IMR-90 (cell line): Measurements from ENCODE around the gene CHN2.

Experiments
- CEBPB ChIP-seq: IDR thresholded peaks from 2 replicates; pipeline ENCODE4 v1.6.1; 2012; ENCODE audit warnings: low read depth, low read length, improper control_type of control experiment
- CTCF ChIP-seq: conservative IDR thresholded peaks from 2 replicates; pipeline ENCODE4 v1.5.1; 2012; ENCODE audit warnings: mild to moderate bottlenecking, low read depth, low read length, improper control_type of control experiment
- FOS ChIP-seq: fragments of 150-350 bp; IDR thresholded peaks from 2 replicates; pipeline ENCODE4 v1.6.1; 2016; ENCODE audit warnings: low read depth, low read length
- POLR2A ChIP-seq: IDR thresholded peaks from 2 replicates; pipeline ENCODE4 v1.6.1; 2012; ENCODE audit warnings: mild to moderate bottlenecking, low read depth, low read length
- RAD21 ChIP-seq: IDR thresholded peaks from 2 replicates; pipeline ENCODE4 v1.6.1; 2012; ENCODE audit warnings: low read length, improper control_type of control experiment
- RCOR1 ChIP-seq: IDR thresholded peaks from 2 replicates; pipeline ENCODE4 v1.6.1; 2012; ENCODE audit warnings: mild to moderate bottlenecking, low read length, improper control_type of control experiment; ENCODE audit not compliant: insufficient replicate concordance
- RFX5 ChIP-seq: IDR thresholded peaks from 2 replicates; pipeline ENCODE4 v1.8.0; 2012; ENCODE audit warnings: low read depth, mild to moderate bottlenecking, low read length, moderate library complexity

GRCh38 chr7:29418651-29419050 lies 224.1 kb downstream of the CHN2 start:
- TF ChIP-seq CTCF (no peak), RFX5 (no peak), POLR2A (no peak), RAD21 (no peak), FOS (no peak), RCOR1 (no peak), CEBPB (no peak)
